HL-60/S4 treated with phorbol 12-myristate 13-acetate at 8.2 ng/mL for 4 days and 3 days (cell line): ENCODE results near the gene ATXN7L1.

Experiments
- in situ Hi-C: fragments of 300-500 bp; cut with MboI; formaldehyde crosslinking; loops from 2 replicates; pipeline ENCODE4 v1.15.0; 2022; ENCODE audit warnings: low sequenced_read_pairs

ATXN7L1 gene

DNA sequence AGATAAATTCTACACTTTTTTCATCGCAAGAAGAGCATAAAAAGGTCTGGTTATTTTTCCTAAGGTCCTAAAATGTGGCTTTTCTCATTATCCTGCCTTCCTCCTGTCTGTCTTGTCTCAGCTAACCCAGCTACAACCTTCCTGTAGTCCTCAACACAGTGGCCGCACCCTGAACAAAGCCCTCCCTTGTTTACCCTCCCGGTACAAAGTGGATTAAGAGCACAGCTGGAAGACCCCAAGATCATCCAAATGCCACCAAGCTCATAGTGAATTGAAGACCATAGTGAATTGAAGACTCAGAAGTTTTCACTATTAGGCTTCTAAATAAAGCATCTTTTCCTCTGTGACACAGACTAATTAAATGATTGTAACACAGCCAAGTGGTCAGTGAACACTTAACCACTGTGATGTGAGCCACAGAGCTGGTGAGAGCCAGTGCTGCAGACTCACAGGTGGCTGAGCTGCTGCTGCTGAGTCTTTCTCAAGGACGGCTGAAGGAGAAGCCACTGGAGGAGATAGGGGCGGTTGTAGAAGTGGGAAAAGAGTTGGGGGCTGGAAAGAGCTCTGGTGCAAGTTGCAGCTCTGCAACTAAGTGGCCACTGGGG, 123.6 kb downstream of the ATXN7L1 start:
- in situ Hi-C loops, result no loop called here

DNA sequence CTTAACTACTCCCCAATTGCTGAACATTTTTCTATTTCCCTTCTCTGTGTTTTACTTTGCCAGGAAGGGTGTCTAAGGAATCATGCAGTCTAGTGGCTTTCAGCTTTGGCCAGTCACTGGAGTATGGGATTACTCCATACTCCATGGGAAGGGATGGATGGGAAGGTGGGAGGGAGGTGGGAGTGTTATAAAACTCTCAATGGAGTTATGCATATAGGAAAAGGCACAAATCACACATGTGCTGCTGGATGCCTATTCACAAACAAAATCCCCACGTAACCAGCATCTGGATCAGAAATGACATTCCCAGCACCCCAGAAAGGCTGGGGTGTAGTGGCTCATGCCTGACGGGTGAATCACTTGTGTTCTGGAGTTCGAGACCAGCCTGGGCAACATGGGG, 125.3 kb downstream of the ATXN7L1 start:
- in situ Hi-C loops, result no loop called here

DNA sequence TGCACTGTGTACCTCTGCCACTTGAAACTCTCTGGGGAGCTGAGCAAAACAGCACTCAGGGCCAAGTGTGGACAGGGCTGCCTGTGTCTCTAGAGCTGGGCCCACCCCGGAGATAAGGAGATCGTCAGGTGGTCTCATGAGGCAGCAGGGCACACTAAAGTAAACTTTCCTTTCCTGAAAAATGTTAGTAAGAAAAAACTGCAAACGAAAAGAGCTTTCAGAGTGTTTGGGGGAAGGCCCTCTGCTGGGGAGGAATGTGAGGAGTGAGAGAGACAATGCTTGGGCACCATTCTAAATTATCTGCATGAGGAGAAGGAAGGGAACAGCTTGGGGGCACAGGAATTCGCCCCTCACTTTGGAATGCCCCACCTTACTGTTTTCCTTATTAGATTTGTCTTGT, 127.7 kb downstream of the ATXN7L1 start:
- in situ Hi-C loops, result no loop called here

DNA sequence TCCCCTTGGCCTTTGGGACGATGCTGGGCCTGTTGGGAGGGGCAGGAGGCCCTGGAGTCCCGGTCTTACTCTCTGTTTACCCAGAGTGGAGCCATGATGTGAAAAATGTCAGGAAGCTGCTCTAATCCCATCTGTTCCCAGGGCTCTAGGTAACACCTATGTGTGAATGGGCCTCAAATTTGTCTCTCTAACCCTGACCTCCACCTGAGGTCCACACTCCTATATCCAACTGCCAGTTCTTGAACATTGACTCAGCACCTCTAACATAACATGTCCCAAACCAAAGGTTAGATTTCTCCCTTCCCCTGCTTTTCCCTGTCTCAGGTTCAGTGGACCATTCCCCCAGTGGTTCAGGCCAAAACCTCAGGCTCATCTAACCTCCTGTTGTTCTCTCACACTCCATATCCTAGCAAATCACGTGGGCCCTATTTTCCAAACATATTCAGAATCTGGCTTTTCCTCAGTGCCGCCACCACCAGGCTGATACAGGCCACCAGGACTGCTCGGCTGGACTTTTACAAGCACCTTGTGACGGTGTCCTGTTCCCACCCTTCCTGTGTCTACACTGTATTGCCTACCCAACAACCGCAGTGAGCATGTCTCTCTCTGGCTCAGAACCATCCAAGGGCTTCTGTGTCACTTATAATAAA, 130.6 kb downstream of the ATXN7L1 start:
- in situ Hi-C loops, result no loop called here

DNA sequence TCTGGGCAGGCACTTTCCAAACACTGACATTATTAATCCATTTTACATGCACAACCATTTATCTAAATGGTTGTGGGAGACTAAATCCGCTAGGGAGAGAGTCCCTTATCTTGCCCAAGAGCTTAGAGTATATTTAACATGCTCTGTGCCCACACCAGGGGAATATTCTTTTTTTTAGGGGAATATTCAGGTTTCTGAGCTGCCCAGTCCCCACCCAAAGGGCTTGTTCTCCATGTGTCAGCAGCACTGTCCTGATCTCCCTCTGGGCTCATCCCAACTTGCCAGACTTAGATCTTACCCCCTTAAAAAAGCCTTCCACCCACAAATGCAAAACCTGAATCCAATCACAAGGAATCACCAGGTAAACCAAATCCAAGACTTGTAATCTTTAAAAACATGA, 132.1 kb downstream of the ATXN7L1 start:
- in situ Hi-C loops, result no loop called here

DNA sequence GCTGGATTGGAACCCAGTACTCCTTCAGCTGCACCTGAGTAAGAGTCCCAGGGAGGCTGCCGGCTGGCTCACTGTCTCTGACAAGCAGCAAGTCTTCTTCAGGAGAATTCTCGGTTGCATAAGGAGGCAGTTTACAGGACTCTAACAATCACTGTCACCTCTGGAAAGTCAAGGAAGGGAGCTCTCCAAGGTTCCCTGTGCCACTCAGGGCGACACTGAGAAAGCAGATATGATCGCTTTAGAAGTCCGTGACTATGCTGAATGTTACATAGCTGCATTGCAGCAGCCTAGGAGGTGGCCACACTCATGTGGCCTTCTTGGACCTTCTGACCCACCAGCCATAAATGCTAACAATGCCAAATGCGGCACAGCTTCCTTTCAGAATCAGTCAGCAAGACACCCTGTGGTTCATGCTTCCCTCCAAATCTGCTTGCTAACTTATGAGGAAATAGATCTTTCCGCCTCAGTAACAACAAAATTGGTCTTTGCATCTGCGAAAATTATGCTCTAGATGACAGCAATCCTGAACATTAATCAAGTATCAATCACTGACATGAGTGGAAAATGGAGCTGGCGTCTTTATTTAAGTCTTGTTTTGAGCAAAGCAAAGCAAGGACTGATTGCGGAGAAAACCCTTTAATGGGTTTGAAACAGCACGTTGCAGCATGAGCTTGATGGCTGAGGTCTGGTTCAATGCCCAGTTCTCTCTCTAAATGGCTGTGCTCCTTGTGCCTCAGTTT, 132.9 kb downstream of the ATXN7L1 start:
- in situ Hi-C loops, result no loop called here

DNA sequence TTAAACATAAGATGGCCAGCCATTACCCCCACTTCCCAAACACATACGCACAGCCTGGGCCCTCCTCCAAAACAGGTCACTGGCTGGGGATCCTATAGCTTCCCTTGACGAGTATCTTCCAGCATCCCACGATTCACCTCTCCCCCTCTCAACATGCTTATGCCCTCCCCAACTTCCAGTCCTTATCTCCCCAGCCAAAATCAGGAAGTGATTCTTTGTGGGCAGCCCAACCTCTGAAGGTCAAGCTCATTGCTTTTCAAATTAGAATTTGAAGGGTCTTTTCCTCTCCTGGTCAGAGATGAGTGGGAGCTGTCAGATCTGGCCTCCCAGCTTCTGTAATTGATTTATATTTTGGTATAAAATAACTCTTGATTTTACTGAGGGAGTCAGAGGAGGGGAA, 133.6 kb downstream of the ATXN7L1 start:
- in situ Hi-C loops, result no loop called here

DNA sequence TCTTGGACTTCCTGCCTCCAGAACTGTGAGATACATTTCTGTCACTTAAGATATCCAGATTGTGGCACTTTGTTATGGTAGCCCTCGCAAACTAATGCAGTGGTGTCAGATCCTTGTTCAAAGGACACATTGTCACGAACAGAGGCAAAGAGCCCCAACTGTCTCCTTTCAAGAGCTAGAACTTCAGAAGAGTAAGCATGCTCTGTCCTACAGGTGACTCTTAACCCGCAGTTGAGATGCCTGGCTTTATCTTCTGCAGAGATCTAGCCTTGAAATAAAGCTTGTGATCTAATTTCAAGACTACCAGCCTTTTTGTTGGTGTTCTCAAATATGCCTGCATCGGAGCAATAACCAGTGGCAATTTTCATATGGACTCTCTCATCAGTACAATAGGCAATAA, 134.4 kb downstream of the ATXN7L1 start:
- in situ Hi-C loops, result no loop called here

DNA sequence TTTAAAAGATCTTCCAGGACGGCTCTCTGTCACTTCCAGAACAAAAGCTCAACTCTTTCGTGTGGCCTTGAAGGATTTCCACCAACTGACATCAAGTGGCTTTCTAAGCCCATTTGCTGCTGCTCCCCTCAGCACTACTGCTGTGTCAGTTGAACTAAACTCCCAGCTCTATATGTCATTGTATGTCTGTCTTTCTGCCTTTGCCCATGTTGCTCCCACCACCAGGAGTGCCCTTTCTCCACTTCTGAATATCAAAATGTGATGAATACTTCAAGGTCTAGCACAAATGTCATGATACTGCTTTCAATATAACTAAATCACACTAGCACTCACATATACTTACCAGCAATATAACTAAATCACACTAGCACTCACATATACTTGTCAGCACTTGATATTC, 138.3 kb downstream of the ATXN7L1 start:
- in situ Hi-C loops, result no loop called here

DNA sequence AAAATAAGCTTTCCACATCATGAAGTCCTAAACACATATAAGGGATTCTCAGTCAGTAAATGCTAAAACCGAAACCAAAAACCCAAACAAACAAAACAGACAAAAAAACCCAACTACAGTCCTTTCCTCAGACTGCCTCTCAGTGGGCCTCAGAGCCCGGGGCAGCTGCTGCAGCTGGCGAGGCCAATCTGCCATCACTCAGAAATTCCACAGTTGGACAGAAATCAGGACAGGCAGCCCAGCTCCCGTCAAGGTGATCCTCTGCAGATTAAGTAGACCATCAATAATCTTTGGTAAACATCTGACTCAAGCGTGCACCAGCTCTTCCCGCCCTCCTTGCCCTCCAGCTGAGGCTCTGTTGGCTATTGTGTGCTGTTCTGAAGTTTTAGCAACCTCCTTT, 142.2 kb downstream of the ATXN7L1 start:
- in situ Hi-C loops, result no loop called here

DNA sequence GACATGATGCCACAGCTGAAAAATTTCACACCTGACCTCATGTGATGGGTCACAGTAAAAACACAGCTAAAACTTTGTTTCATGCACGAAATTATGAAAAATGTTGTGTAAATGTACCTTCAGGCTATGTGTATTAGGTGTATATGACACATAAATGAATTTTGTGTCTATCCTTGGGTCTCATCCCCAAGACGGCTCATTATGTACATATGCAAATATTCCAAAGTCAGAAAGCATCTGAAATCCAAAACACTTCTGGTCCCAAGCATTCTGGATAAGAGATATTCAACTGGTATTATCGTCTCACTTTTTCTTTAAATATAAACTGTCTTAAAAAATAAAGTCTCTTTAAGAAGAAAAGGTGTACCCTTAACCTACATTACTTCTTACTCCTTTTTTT, 145.4 kb downstream of the ATXN7L1 start:
- in situ Hi-C loops, result no loop called here

DNA sequence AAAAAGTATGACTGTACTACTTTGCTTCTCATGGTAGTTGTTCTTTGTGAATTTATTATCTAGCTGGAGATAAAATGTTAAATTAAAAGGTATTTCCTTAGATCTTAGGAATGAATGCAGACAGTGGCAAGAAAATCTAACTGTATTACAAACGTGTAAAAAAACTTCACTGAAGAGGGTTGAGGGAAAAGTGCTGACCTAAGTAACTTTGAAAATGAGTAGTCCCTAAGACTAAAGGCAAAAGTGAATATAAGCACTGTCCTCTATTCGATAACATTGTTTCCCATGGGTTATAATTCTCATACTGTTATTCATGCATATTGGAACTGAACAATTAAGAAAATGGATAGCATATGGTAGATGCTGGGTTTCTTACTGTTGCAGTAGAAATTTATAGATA, 148.4 kb downstream of the ATXN7L1 start:
- in situ Hi-C loops, result no loop called here

DNA sequence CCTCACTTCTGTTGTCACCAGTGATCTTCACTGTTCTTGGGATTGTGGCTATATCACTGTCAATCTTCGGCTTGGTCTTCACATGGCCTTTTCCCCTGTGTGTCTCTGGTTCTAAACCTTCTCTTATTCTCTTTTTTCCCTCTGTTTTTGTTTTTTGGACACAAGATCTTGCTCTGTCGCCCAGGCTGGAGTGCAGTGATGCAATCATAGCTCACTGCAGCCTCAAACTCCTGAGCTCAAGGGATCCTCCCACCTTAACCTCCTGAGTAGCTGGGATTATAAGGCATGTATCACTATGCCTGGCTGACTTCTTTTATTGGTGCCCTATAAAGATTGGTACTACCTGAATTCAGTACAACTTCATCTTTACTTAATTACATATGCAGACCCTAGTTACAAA, 151.7 kb downstream of the ATXN7L1 start:
- in situ Hi-C loops, result no loop called here

DNA sequence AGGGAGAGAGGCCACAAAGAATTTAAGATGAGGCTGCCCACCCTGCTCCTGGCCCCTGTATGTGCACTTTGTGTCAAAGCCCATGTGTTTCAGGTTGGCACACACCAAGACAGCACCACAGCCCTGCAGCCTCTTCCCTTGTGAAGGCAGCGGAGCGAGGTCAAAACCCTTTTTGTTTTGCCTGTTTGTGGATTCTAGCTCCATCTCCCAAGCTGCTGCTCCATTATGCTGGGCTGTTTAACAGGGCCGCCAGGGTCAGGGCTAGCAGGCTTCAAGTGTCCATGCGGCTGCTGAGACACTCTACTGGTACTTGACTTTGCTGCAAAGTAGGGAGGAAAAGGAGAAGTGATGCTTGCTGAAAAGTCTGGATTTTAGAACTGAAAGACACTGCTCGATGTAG, 152.8 kb downstream of the ATXN7L1 start:
- in situ Hi-C loops, result no loop called here

DNA sequence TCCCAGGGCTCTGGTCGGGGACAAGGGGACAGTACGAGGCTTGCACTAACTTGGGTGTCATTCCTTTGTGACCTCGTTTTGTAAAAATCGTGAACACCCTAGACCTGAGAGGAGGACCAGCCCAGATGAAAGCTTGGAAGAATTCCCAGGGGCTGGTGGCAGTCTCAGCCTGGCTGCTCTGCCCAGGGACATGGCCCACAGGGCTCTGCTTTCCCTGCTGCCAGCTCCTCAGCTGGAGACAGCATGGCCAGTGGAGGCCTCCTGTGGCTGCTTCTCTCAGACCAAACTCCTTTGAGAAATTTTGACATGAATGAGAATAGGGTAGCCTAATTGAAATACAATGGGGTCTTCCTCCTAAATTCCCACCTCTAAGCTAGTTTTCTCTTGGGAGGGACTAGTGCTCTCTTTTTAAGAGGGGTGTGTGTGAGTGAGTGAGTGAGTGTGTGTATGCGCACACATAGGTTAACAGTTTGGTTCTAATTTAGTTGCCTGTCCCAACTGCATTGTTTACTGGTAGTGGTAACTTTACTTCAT, 154.8 kb downstream of the ATXN7L1 start:
- in situ Hi-C loops, result no loop called here

DNA sequence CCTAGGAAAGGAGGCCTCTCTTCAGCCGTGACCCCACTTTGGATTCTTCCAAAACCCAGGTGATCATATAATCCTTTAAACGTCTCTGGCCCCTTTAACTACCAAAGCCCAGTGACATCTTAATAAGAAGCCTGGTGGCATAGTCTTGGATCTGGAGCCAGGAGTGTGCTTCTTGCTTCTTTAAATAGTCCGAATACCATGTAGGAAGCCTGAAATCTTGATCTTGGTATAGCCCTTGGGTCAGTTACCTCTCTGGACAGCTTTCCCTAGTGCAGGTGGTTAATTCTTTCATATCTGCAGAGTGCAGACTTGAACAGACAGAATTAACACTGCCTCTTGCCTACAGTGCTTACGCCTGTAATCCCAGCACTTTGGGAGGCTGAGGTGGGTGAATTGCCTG, 156.5 kb downstream of the ATXN7L1 start:
- in situ Hi-C loops, result no loop called here

DNA sequence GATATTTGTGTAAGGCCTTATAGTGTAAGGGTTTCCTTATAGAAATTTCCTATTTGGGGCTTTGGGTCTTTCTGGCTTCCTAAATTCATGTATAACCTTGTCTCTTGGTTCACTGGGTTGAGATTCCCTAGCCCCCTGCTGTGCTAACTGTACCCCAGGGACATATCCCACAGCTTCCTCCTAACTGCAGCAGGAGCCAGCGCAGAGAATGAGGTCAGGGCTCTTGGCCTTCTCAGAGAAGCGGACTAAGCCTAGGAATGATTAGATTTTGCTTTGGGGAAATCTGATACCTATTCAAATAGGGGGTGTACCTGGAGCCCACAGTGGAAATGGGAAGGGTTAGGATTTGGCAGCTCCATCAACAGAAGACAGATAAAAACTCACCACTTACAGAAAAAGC, 157.0 kb downstream of the ATXN7L1 start:
- in situ Hi-C loops, result no loop called here

DNA sequence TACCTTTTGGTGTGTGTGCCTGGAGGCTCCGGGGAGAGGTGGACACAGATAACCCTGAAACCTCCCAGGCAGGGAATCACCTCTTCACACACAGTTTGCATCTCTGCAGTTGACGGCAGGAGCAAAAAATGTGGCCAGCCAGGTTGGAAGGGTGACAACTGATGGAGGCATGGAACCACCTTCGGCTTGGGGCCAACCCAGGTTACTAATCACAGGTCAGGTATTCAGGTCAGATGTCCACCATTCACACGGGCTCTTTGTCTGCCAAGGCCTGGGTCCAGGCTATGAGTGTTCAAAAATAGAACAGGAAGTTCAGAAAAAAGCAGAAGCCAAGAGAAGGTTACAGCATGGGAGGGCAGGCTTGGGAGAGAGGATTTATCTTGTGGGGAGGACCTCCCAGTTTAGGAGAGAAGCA, 157.9 kb downstream of the ATXN7L1 start:
- in situ Hi-C loops, result no loop called here

DNA sequence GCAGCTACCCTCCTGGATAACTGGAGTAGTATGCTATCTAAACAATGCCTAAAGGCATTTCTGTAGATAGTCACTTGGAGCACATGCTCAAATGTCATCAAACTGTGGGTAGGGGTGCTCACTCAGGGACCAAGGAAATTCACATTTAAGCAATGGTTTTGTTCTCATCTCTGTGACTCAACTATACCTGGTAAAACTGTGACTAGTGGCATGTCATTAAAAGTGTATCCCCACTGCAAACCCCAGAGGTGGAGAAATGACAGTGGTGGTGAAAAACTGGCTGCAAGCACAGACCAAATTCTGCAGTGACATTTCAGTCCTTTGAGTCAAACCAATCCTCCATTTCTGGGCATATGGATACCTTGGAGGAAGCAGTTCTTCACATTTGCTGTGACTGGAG, 160.9 kb downstream of the ATXN7L1 start:
- in situ Hi-C loops, result no loop called here

DNA sequence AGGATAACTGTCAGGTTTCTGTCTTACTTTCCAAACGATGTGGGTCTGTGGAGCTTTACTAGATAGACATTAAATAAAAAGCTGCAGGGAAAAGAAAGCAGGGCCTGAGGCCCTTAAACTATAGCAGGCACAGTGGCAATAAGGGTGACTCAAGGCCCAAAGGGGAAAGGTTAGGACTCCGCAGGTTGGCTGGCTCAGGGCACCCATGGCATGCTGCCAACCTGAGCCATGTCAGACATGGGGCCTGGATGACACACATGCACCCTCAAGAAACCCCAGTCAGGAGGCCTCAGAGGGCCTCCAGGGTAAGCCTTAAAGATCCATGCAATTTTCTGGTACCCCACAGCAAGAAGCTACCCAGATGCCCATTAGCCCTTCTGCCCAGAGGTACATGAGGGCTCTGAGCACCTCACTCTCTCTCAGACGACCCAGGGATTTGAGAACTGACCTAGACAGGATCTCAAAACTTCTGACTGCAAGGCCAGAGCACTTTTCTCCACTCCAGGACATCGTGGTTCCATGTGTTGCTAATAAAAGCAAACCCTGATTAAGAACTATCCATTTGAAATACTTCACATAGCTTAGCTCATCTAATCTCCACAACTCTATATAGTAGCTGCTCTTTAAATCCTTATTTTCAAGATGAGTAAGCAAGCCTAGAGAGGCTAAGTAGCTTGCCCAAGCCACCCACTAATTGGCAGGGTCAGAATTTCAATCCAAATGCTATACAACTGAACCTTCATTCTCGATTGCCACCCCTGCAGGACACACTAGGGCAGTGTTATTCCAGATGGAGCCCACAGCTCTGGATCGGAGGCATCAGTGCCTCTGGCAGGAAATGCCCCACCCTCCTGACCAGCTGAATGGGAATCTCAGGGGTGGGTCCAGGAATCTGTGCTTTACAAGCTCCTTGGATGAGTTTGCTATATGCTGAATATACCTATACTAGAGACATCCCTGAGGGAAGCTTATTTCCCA, 162.6 kb downstream of the ATXN7L1 start:
- in situ Hi-C loops, result no loop called here

DNA sequence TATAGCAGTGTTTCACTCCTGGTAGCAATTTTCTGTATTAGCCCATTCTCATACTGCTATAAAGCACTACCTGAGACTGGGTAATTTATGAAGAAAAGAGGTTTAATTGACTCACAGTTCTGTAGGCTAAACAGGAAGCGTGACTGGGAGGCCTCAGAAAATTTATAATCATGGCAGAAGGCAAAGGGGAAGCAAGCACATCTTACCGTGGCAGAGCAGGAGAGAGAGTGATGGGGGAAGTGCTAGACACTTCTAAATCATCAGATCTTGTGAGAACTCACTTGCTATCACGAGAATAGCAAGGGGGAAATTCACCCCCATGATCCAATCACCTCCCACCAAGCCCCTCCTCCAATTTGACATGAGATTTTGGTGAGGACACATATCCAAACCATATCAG, 163.5 kb downstream of the ATXN7L1 start:
- in situ Hi-C loops, result no loop called here
